Choroid plexus epithelial cell (primary cell): ENCODE results near the gene LPIN1.

Experiments
- DNase-seq: peaks from one replicate; pipeline ENCODE4 v3.0.0-alpha.2; 2010; ENCODE audit warnings: low read depth
- H3K4me3 ChIP-seq: 2 replicates; pipeline ENCODE4 v1.5.1; 2011; ENCODE audit warnings: low read depth, mild to moderate bottlenecking, control low read depth, low read length, moderate library complexity
- CTCF ChIP-seq: conservative IDR thresholded peaks from 2 replicates; pipeline ENCODE4 v1.5.1; 2011; ENCODE audit warnings: low read depth, mild to moderate bottlenecking, control low read depth, inconsistent platforms, low read length, moderate library complexity

LPIN1 gene

GRCh38 chr2:11749646-11750349 lies 3.4 kb downstream of the LPIN1 start:
- H3K4me3 ChIP-seq = no peak overlapping the region

GRCh38 chr2:11750422-11750821 lies 4.0 kb downstream of the LPIN1 start:
- no peak for DNase-seq
- no peak overlapping the region for H3K4me3 ChIP-seq
- TF ChIP-seq CTCF = no peak

More at GRCh38 chr2:11749646-11750349, 3.4 kb downstream of the LPIN1 start:
- TF ChIP-seq CTCF = no peak
- peak; percentile 53 for DNase-seq

GRCh38 chr2:11750917-11751316 lies 4.5 kb downstream of the LPIN1 start:
- peak; percentile 33 for DNase-seq
- no peak for TF ChIP-seq CTCF
- no peak overlapping the region for H3K4me3 ChIP-seq

GRCh38 chr2:11752906-11753305 lies 6.5 kb downstream of the LPIN1 start:
- TF ChIP-seq CTCF = no peak
- H3K4me3 ChIP-seq = no peak overlapping the region
- no peak for DNase-seq

- DNase-seq = no peak
- no peak overlapping the region for H3K4me3 ChIP-seq
- TF ChIP-seq CTCF = no peak
Observed at GRCh38 chr2:11753452-11753885, 7.0 kb downstream of the LPIN1 start.

- DNase-seq = peak; percentile 67
- no peak for TF ChIP-seq CTCF
- no peak overlapping the region for H3K4me3 ChIP-seq
Observed at GRCh38 chr2:11753886-11754699, 7.7 kb downstream of the LPIN1 start.
